ENCODE measurements around the gene TCAP.

Gene TCAP

GRCh38 chr17:39642291-39643074 is 22.7 kb upstream of the TCAP start:
- Histone ChIP-seq H3K9me3 (no peaks in the 10 kb centered on the region), H3K36me3 (no peaks in the 10 kb centered on the region), H3K4me1 (no peaks in the 10 kb centered on the region), H3K4me3 (ENCODE audit: low read depth, low read length) (no peak overlapping the region), H3K27me3 (no peaks in the 10 kb centered on the region)
- no peak for DNase-seq
- TF ChIP-seq CTCF (IDR thresholded peaks at IDR 0.05; ENCODE audit: low read depth, low read length) = no peak

GRCh38 chr17:39643271-39643670 is 21.9 kb upstream of the TCAP start:
- no peak for DNase-seq
- Histone ChIP-seq H3K36me3 (no peaks in the 10 kb centered on the region), H3K27me3 (no peaks in the 10 kb centered on the region), H3K4me1 (no peaks in the 10 kb centered on the region), H3K9me3 (no peaks in the 10 kb centered on the region), H3K4me3 (ENCODE audit: low read depth, low read length) (no peak overlapping the region)
- TF ChIP-seq CTCF (IDR thresholded peaks at IDR 0.05; ENCODE audit: low read depth, low read length) = no peak

GRCh38 chr17:39647256-39647655 is 17.9 kb upstream of the TCAP start:
- no peak for DNase-seq
- Histone ChIP-seq H3K4me3 (ENCODE audit: low read depth, low read length) (no peak overlapping the region), H3K4me1 (no peaks in the 10 kb centered on the region), H3K27me3 (no peaks in the 10 kb centered on the region), H3K36me3 (no peaks in the 10 kb centered on the region), H3K9me3 (no peaks in the 10 kb centered on the region)
- TF ChIP-seq CTCF (IDR thresholded peaks at IDR 0.05; ENCODE audit: low read depth, low read length) = no peak

- no peaks in the 10 kb centered on the region for H3K27me3 ChIP-seq
- H3K9me3 ChIP-seq = no peaks in the 10 kb centered on the region
- no peak for TF ChIP-seq CTCF (IDR thresholded peaks at IDR 0.05; ENCODE audit: low read depth, low read length)
- no peaks in the 10 kb centered on the region for H3K4me1 ChIP-seq
- H3K4me3 ChIP-seq (ENCODE audit: low read depth, low read length) = no peak overlapping the region
- no peaks in the 10 kb centered on the region for H3K36me3 ChIP-seq
- no peak for DNase-seq
Observed at GRCh38 chr17:39648616-39649366, 16.4 kb upstream of the TCAP start.

GRCh38 chr17:39650121-39650579 is 15.0 kb upstream of the TCAP start:
- no peaks in the 10 kb centered on the region for H3K36me3 ChIP-seq
- no peaks in the 10 kb centered on the region for H3K9me3 ChIP-seq
- H3K4me1 ChIP-seq = no peaks in the 10 kb centered on the region
- H3K27me3 ChIP-seq = no peaks in the 10 kb centered on the region
- DNase-seq = no peak
- TF ChIP-seq CTCF (IDR thresholded peaks at IDR 0.05; ENCODE audit: low read depth, low read length) = no peak
- H3K4me3 ChIP-seq (ENCODE audit: low read depth, low read length) = no peak overlapping the region
